Left ventricle myocardium inferior (tissue), 1 donor: Measurements from ENCODE around the gene SDK1. TPM values are rescaled to one million over a fixed set of nuclear protein-coding genes. Genes with fewer than 3 reads are reported as not detected.

ENCODE experiments used
- DNase-seq: peaks from one replicate; pipeline ENCODE4 v3.0.0-alpha.2; 2020
- H3K27ac ChIP-seq: fragments of 200-600 bp; replicated peaks from 2 replicates; pipeline ENCODE4 v1.8.0; 2021
- H3K27me3 ChIP-seq: fragments of 200-600 bp; 2 replicates; pipeline ENCODE4 v1.8.0; 2021; ENCODE audit warnings: low read depth
- H3K36me3 ChIP-seq: fragments of 200-600 bp; 2 replicates; pipeline ENCODE4 v1.8.0; 2021
- H3K4me1 ChIP-seq: fragments of 200-600 bp; 2 replicates; pipeline ENCODE4 v1.8.0; 2021
- H3K4me3 ChIP-seq: fragments of 200-600 bp; 2 replicates; pipeline ENCODE4 v1.8.0; 2021; ENCODE audit warnings: mild to moderate bottlenecking, moderate library complexity
- H3K9me3 ChIP-seq: fragments of 200-600 bp; replicated peaks from 2 replicates; pipeline ENCODE4 v1.8.0; 2021
- intact Hi-C: fragments of 100-400 bp; cut with micrococcal nuclease; formaldehyde crosslinking; loops from one replicate; pipeline ENCODE4 v1.11.0; 2022
- total RNA-seq: library from RNA; stranded (reverse); fragmentation: NEBNext Ultra II Directional; extraction: Animal tissue kit (Norgen Biotek cat#: 25700); gene quantifications from one replicate; pipeline ENCODE4 v1.2.1, GENCODE V29; 2021
- TF ChIP-seq, protein P1 (sequence below): fragments of 200-600 bp; IDR thresholded peaks from 2 replicates; pipeline ENCODE4 v1.8.0; 2021; ENCODE audit warnings: antibody characterized with exemption, mild to moderate bottlenecking, borderline replicate concordance
- donor health status: DM: no; HTN: yes; CAD: no; lungs with severe emphysema.

SDK1 gene
- total RNA-seq, 1 donor from 2014 or later: 1.3 TPM

GRCh38 chr7:4244635-4245034, 943.6 kb downstream of the SDK1 start:
- Histone ChIP-seq H3K27ac (no peak overlapping the region), H3K27me3 (no peaks in the 10 kb centered on the region), H3K4me1 (no peaks in the 10 kb centered on the region), H3K36me3 (no peaks in the 10 kb centered on the region), H3K9me3 (peaks cover 9% of the 10 kb centered on the region), H3K4me3 (no peak overlapping the region)
- no peak for DNase-seq
- TF ChIP-seq, protein P1, sequence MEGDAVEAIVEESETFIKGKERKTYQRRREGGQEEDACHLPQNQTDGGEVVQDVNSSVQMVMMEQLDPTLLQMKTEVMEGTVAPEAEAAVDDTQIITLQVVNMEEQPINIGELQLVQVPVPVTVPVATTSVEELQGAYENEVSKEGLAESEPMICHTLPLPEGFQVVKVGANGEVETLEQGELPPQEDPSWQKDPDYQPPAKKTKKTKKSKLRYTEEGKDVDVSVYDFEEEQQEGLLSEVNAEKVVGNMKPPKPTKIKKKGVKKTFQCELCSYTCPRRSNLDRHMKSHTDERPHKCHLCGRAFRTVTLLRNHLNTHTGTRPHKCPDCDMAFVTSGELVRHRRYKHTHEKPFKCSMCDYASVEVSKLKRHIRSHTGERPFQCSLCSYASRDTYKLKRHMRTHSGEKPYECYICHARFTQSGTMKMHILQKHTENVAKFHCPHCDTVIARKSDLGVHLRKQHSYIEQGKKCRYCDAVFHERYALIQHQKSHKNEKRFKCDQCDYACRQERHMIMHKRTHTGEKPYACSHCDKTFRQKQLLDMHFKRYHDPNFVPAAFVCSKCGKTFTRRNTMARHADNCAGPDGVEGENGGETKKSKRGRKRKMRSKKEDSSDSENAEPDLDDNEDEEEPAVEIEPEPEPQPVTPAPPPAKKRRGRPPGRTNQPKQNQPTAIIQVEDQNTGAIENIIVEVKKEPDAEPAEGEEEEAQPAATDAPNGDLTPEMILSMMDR: no peak
- intact Hi-C loops: no loop called here

- intact Hi-C loops: no loop called here
- no peak for DNase-seq
- Histone ChIP-seq H3K4me1 (no peaks in the 10 kb centered on the region), H3K27ac (no peak overlapping the region), H3K9me3 (peaks cover 9% of the 10 kb centered on the region), H3K36me3 (no peaks in the 10 kb centered on the region), H3K4me3 (no peak overlapping the region), H3K27me3 (no peaks in the 10 kb centered on the region)
- TF ChIP-seq, protein P1: no peak
Measured at GRCh38 chr7:4245135-4245865, 944.2 kb downstream of the SDK1 start.

- DNase-seq: no peak
- Histone ChIP-seq H3K4me3 (no peak overlapping the region), H3K36me3 (no peaks in the 10 kb centered on the region), H3K4me1 (no peaks in the 10 kb centered on the region), H3K27me3 (no peaks in the 10 kb centered on the region), H3K9me3 (peaks cover 10% of the 10 kb centered on the region), H3K27ac (no peak overlapping the region)
- intact Hi-C loops: no loop called here
- TF ChIP-seq, protein P1: no peak
Measured at GRCh38 chr7:4245866-4246470, 944.9 kb downstream of the SDK1 start.

- TF ChIP-seq, protein P1: no peak
- Histone ChIP-seq H3K4me1 (no peaks in the 10 kb centered on the region), H3K36me3 (no peaks in the 10 kb centered on the region), H3K9me3 (peaks cover 16% of the 10 kb centered on the region), H3K4me3 (no peak overlapping the region), H3K27me3 (no peaks in the 10 kb centered on the region), H3K27ac (no peak overlapping the region)
- intact Hi-C loops: no loop called here
- no peak for DNase-seq
Measured at GRCh38 chr7:4246536-4246935, 945.5 kb downstream of the SDK1 start.

DNA sequence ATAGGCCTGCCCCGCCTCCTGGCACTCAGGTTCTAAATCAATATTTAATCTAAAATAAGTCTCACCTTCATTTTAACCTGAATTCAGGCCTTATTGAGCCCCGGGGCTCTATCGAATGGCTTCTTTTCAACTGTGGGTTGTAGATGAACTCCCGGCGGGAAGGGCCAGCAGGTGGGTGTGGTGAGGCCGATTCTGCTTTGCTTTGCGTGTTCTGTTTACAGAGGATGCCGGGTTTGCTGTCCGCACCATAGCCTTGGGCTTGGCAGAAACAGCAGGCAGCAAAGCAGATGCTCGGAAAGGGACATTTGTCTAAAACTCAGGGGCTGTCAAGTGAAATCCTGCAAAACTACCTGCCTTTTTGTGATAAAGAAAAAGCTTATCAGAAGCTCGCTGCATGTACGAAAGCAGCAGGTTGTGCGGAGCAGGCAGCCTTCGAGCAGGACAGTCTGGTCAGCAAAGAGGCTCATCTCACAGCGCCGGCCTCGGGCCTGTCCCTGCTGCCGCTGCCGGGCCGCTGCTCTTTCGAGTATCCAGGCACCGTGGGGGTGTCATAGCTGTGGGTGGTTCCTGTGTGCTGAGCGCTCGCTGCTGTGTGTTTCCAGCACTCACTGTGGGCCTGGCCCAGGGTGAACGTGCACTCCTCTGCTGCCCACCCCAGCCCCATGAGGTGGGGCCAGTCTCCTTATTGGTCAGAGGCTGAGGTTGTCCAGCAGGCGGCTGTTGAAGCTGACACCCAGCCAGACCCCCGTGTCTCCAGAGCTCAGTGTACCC, 946.2 kb downstream of the SDK1 start:
- TF ChIP-seq, protein P1: no peak
- intact Hi-C loops: no loop called here
- Histone ChIP-seq H3K4me1 (no peaks in the 10 kb centered on the region), H3K27ac (no peak overlapping the region), H3K36me3 (no peaks in the 10 kb centered on the region), H3K4me3 (no peak overlapping the region), H3K27me3 (no peaks in the 10 kb centered on the region), H3K9me3 (peaks cover 23% of the 10 kb centered on the region)
- no peak for DNase-seq
